NCI-H345 treated with DMSO at 0.1 percent for 48 hours (cell line): ENCODE measurements around the gene FUOM.
"Not testable (repeated sequence)": the region's sequence is repeated elsewhere in the genome, so short reads cannot be mapped to it uniquely, and the experiment has no call there.

Experiments used
- DNase-seq: peaks from one replicate; lab custom pipeline; 2025; ENCODE audit not compliant: unreplicated experiment; lab: John Stamatoyannopoulos, UW

Gene FUOM

GRCh38 chr10:133335246-133336117, 22.3 kb downstream of the FUOM start:
- no peak for DNase-seq

GRCh38 chr10:133334503-133335245, 23.1 kb downstream of the FUOM start:
- no peak for DNase-seq

- no peak for DNase-seq
These were observed 24.7 kb downstream of the FUOM start for GRCh38 chr10:133332936-133333699.

GRCh38 chr10:133329491-133330202, 28.2 kb downstream of the FUOM start:
- peak; percentile 61 for DNase-seq

GRCh38 chr10:133328358-133329343, 29.2 kb downstream of the FUOM start:
- DNase-seq = no peak

GRCh38 chr10:133327651-133328357, 30.0 kb downstream of the FUOM start:
- no peak for DNase-seq

GRCh38 chr10:133326745-133327650, 30.8 kb downstream of the FUOM start:
- no peak for DNase-seq

- DNase-seq = no peak
These were observed 31.6 kb downstream of the FUOM start for GRCh38 chr10:133326223-133326551.

- DNase-seq = no peak
These were observed 32.2 kb downstream of the FUOM start for GRCh38 chr10:133325440-133326222.

GRCh38 chr10:133324857-133325260, 33.0 kb downstream of the FUOM start:
- no peak for DNase-seq

GRCh38 chr10:133324198-133324792, 33.5 kb downstream of the FUOM start:
- DNase-seq = peak; percentile 25

GRCh38 chr10:133322064-133322709, 35.6 kb downstream of the FUOM start:
- DNase-seq = not testable (repeated sequence)

GRCh38 chr10:133320852-133321422, 36.9 kb downstream of the FUOM start:
- DNase-seq = not testable (repeated sequence)

- DNase-seq = peak; percentile 25
These were observed 39.2 kb downstream of the FUOM start for GRCh38 chr10:133318494-133319127.

GRCh38 chr10:133316732-133317131, 41.1 kb downstream of the FUOM start:
- no peak for DNase-seq

- DNase-seq = no peak
These were observed 41.6 kb downstream of the FUOM start for GRCh38 chr10:133316266-133316665.
